Measurements from ENCODE around the gene TINAG.

TINAG gene

DNA sequence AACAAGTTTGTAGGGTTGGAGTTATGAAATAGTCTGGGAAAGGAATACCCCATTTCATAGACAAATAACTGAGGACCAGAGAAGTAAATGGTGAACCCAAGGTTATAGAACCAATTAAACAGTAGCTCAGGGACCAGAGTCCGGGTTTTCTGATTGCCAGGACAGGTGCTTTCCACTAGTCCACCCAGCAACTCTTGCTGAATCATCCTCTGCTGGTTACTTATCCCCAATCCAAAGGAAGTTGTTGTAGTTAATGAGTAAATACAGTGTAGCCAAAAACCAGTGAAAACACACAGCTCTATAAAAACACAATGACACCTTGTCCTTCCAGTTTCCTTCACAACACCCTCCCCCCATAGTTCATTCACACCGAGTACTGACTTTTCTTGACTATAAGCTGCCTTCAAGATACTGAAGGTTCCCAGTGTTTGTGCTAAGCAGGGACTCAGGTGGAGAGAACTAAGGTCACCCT, 766 bp upstream of the TINAG start:
- no peaks in the 10 kb centered on the region for H3K4me1 ChIP-seq (ENCODE audit: control insufficient read depth in 1 of 2, insufficient read depth in 1 of 2, low read depth in 1 of 2, low read length in 1 of 2)
- H3K27ac ChIP-seq = no peak overlapping the region
- H3K27me3 ChIP-seq = no peaks in the 10 kb centered on the region
- no peak overlapping the region for H3K4me3 ChIP-seq (ENCODE audit: low read depth in 1 of 2, low read length in 1 of 2)
- no peaks in the 10 kb centered on the region for H3K36me3 ChIP-seq
- TF ChIP-seq, protein P1, sequence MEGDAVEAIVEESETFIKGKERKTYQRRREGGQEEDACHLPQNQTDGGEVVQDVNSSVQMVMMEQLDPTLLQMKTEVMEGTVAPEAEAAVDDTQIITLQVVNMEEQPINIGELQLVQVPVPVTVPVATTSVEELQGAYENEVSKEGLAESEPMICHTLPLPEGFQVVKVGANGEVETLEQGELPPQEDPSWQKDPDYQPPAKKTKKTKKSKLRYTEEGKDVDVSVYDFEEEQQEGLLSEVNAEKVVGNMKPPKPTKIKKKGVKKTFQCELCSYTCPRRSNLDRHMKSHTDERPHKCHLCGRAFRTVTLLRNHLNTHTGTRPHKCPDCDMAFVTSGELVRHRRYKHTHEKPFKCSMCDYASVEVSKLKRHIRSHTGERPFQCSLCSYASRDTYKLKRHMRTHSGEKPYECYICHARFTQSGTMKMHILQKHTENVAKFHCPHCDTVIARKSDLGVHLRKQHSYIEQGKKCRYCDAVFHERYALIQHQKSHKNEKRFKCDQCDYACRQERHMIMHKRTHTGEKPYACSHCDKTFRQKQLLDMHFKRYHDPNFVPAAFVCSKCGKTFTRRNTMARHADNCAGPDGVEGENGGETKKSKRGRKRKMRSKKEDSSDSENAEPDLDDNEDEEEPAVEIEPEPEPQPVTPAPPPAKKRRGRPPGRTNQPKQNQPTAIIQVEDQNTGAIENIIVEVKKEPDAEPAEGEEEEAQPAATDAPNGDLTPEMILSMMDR (IDR thresholded peaks at IDR 0.05) = no peak
- no peaks in the 10 kb centered on the region for H3K9me3 ChIP-seq

DNA sequence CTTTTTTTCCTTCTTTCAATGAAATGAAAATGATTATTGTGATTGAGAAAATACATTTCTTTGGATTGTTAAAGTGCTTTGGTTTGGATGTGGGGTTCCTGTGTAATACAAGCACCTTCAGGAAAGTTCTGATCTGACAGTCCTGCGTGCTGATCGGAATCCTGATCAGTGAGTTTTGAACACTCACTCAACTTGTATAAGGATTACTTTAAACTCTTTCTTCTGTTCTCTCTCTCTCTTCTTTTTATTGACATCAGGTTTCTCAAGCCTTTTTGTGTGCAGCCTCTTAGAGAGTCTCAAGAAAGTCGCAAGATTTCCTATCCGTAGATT, 710 bp downstream of the TINAG start:
- H3K27me3 ChIP-seq = no peaks in the 10 kb centered on the region
- no peaks in the 10 kb centered on the region for H3K9me3 ChIP-seq
- no peak overlapping the region for H3K4me3 ChIP-seq (ENCODE audit: low read depth in 1 of 2, low read length in 1 of 2)
- no peak overlapping the region for H3K27ac ChIP-seq
- TF ChIP-seq, protein P1 (IDR thresholded peaks at IDR 0.05) = no peak
- no peaks in the 10 kb centered on the region for H3K4me1 ChIP-seq (ENCODE audit: control insufficient read depth in 1 of 2, insufficient read depth in 1 of 2, low read depth in 1 of 2, low read length in 1 of 2)
- no peaks in the 10 kb centered on the region for H3K36me3 ChIP-seq

DNA sequence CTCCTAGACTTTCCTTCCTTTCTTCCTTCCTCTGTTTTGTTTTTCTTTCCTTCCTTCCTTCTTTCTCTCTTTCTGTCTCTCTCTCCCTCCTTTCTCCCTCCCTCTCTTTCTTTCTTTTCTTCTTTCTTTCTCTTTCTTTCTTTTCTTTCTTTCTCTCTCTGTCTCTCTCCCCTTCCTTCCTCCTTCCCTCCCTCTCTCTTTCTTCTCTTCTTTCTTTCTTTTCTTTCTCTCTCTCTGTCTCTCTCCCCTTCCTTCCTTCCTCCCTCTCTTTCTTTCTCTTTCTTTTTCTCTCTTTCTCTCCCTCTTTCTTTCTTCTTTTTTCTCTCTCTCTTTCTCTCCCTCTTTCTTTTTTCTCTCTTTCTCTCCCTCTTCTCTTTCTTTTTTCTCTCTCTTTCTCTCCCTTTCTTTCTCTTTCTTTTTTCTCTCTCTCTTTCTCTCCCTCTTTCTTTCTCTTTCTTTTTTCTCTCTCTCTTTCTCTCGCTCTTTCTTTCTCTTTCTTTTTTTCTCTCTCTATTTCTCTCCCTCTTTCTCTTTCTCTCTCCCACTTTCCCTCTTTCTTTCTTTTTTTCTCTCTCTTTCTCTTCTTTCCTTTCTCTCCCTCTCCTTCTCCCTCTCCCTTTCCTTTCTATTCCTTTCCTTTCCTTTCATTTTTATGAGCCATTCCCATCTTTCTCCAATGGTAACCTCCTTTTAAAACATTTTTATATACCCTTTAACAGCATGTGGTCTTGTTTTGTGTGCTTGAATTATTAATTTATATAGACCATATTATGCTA, 2.3 kb downstream of the TINAG start:
- Histone ChIP-seq H3K27me3 (no peaks in the 10 kb centered on the region), H3K27ac (no peak overlapping the region), H3K4me1 (ENCODE audit: control insufficient read depth in 1 of 2, insufficient read depth in 1 of 2, low read depth in 1 of 2, low read length in 1 of 2) (no peaks in the 10 kb centered on the region), H3K36me3 (no peaks in the 10 kb centered on the region), H3K4me3 (ENCODE audit: low read depth in 1 of 2, low read length in 1 of 2) (no peak overlapping the region), H3K9me3 (no peaks in the 10 kb centered on the region)
- TF ChIP-seq, protein P1 (IDR thresholded peaks at IDR 0.05) = no peak

DNA sequence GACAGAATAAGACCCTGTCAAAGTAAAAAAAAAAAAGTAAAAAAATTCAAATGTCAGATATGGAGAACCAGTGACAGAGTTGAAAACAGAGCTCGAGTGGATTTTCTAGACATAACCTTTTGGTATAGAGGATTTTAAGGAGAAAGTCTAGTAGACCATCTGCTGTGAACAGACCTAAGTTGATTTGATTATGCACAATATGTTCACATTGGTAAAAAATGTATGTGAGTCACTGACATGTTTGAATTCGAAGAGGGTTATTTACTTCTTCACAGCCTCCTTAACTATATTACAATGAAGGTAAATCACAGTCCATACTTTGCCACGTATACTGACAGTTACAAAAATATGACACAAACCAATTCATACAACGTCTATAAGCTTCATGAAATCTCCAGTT, 7.4 kb downstream of the TINAG start:
- no peaks in the 10 kb centered on the region for H3K4me1 ChIP-seq (ENCODE audit: control insufficient read depth in 1 of 2, insufficient read depth in 1 of 2, low read depth in 1 of 2, low read length in 1 of 2)
- H3K4me3 ChIP-seq (ENCODE audit: low read depth in 1 of 2, low read length in 1 of 2) = no peak overlapping the region
- TF ChIP-seq, protein P1 (IDR thresholded peaks at IDR 0.05) = no peak
- H3K27ac ChIP-seq = no peak overlapping the region
- H3K27me3 ChIP-seq = no peaks in the 10 kb centered on the region
- H3K9me3 ChIP-seq = no peaks in the 10 kb centered on the region
- H3K36me3 ChIP-seq = no peaks in the 10 kb centered on the region

DNA sequence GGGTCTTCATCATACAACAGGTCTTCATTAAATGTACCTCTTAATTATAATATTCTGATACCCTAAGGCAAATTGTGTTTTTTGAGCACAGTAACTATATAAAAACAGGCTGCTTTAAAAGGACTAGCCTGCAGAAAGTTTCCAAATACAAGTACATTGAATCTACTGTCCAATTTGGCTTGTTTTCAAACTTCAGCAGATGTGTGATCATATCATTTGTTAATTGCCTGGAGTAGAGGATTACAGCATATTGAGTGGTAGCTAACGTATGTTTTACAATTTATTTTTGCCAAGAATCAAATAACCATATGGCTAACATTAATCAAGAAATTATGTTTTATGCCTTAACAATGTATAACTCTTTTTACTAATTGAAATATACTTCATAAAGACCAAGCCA, 12.6 kb downstream of the TINAG start:
- Histone ChIP-seq H3K4me1 (ENCODE audit: control insufficient read depth in 1 of 2, insufficient read depth in 1 of 2, low read depth in 1 of 2, low read length in 1 of 2) (no peaks in the 10 kb centered on the region), H3K27me3 (no peaks in the 10 kb centered on the region), H3K36me3 (no peaks in the 10 kb centered on the region), H3K9me3 (no peaks in the 10 kb centered on the region), H3K4me3 (ENCODE audit: low read depth in 1 of 2, low read length in 1 of 2) (no peak overlapping the region), H3K27ac (no peak overlapping the region)
- TF ChIP-seq, protein P1 (IDR thresholded peaks at IDR 0.05) = no peak

All from neutrophil (primary cell).